ENCODE measurements around the gene HEBP2.

The HEBP2 gene

DNA sequence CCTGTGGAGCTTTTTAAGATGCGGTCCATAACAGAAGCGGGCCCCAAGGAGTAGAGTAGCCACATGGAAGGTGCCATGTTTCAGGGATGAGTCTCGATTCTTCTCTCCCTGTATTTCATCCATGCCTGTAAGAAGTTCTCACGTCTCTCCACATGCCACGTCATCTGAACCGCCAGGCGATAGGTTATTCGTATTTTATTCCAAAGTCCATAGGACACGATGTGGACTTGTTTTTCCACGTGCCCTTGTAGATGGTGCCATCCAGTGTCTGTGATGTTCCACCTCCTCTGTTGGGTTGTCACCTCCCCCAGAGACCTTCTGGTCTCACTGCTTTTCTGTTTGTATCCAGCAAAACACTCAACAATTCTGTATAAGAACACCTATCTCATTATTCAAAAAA is 17.6 kb downstream of the HEBP2 start:
- in situ Hi-C loops (cut with MboI; ENCODE audit: low sequenced_read_pairs), result no loop called here

DNA sequence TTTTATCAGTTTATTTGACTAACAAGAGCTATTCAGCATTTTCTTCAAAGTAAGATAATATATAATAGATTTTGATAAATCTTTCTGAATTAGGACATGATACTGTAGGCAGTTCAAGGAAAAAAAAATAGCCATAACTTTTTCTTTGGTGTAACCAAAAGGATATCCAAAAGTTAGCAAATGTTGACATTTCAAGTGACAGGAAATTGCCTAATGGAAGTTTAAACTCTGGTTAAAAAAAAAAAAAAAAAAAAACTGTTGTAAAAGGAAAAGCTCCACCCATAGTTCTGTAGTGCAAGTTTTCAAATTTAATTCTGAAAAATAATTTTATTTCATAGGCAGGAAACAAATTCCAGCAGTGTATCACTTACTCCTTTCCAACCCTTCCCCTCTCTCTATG is 18.8 kb downstream of the HEBP2 start:
- in situ Hi-C loops (cut with MboI; ENCODE audit: low sequenced_read_pairs), result no loop called here

DNA sequence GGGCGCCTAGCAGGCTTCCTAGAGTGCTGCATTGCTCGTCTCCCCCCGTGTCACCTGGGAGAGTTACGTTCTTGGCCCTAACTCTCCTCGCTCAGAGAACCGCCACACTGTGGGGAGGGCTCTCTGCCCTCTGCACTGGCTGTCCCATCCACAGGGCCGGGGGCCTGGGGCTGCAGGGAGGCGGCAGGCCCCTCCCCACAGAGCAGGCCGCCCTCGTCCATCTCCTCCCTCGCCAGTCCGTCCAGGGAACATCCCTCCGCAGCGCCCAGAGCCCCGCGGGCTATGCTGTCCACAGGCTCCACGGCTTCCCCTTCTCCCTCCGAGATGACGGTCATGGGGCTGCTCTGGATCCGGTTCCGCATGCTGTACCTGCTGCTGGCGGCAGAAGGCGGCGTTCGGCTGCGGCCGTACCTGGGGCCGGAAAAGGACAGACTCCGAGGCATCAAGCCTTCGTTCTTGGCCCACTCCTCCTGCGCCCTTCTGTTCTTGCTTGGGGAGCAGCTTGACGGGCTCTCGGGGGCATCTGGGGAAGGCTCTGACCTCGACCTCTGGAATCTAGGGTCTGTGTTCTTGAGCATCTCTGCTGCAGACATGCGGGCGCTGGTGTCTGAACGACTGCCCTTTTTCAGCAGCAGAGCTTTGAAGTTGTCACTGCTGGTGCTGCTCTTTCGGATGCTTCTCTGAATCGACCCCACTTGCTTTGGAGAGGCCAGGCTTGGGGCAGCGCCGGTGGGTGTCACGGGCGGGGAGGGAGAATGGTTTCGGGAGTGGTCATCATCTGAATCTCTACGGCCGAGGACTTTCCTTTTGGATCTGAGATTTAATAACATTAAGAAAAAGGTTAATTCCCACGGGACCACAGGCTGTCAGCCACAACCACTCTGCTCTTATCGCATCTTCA is 20.2 kb downstream of the HEBP2 start:
- in situ Hi-C loops (cut with MboI; ENCODE audit: low sequenced_read_pairs), result no loop called here

DNA sequence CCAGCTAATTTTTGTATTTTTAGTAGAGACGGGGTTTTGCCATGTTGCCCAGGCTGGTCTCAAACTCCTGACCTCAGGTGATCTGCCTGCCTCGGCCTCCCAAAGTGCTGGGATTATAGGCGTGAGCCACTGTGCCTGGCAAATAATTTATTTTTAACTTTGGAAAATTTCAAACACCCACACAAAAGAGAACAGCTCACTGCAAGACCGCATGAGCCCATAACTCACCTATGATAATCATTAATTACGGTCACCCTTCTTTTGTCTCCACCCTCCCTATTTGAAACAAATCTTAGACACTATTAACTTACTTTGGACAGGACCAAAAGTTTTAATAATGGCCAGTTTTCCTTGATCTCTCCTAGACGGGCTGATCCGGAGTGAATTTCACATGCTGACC is 21.2 kb downstream of the HEBP2 start:
- in situ Hi-C loops (cut with MboI; ENCODE audit: low sequenced_read_pairs), result loop anchor here (25.0 kb wide), 1 partner anchor 337 kb away; the partner anchor contains the start of gene CCDC28A

DNA sequence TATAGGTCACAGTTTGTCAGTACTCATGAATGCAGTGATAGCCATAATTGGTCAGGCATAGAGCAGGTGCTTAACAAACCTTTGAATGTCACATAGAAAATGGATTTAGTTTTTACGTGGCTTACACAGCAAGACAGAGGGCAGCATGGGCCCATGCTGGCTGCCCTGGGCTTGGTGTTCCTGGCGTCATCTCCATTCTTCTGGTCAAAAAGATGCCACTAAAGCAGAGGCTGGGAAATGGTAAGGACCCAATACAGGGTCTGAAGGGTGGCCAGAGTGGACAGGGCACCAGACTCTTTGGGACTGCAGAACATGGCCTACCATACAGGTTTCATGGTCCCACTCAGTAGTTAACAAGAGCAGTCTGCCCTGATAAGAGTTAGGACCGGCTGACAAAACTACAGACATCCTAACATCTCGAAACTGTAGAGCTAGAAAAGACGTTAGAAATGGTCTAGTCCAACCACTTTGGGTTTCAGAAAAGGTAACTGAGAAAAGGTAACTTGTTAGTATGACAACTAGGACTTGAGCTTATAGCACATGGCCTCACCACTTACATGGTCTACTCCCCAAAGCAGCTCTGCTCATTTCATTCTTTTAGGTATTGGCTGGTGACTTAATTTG is 22.6 kb downstream of the HEBP2 start:
- in situ Hi-C loops (cut with MboI; ENCODE audit: low sequenced_read_pairs), result loop anchor here (25.0 kb wide), 1 partner anchor 336 kb away; the partner anchor contains the start of gene CCDC28A

DNA sequence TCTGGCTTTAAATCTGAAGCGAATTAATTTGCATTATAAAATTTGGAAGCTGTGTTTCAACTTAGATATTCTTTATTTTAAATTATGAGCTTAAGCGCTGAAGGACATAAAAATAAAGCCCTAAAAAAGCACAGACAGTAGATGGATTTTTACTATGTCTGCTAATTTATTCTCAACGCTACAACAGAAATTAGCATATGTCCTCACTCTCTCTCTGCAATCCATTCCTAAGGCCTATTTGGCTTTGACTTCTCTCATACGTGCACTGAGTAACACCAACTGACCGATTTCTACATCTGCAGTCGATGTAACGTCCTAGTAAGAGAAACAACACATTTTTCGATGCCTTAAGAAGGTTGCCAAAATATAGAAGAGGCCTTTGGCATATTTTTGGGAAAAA is 23.7 kb downstream of the HEBP2 start:
- in situ Hi-C loops (cut with MboI; ENCODE audit: low sequenced_read_pairs), result loop anchor here (25.0 kb wide), 1 partner anchor 335 kb away; the partner anchor contains the start of gene CCDC28A

DNA sequence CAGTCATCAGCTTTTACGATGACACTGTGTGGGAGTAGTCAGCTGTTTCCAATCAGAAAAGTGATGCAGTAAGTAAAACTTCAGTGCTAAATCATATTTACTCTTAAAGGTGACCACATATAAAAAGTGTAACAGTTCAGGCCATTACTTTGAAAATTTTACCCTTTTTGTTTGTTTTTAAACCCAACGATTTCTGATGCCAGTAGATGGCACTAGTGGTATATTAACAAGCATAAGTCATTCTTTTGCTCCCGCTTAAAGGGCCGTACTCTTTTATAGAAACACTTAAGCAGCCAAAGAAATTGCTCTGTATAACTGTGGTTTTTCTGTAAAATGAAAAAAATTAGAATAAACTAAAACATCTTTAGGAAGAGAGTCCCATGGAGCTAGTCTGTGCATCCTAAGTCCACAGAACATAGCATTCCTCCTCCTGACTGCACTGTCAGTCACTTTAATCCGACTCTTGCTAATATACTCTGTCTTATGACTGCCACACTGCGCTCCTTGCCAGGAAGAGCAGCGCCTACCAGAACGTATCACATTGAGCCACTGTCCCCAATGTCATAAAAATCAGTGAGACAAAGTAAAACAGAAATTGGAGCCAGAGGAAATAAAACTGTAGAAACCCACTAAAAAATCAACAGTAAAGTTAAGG is 25.0 kb downstream of the HEBP2 start:
- in situ Hi-C loops (cut with MboI; ENCODE audit: low sequenced_read_pairs), result loop anchor here (25.0 kb wide), 1 partner anchor 333 kb away; the partner anchor contains the start of gene CCDC28A

DNA sequence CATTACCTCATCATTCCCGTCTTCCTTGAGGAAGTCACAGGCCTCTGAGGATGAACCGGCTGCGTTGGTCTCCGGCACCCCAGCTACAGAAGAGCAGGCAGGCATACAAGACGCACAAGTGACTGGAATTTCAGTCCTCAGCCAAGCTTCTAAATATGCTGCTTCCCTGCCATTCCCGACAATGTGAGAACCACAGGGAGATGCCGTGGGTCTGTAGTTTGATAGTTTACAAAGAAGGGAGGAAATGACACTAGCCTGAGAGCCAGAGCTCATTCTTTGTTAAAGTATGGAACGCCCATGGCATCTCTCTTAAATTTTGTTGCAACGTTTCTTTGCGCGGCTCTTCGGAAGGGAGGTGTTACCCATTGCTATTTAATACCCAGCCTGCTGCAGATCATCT is 25.7 kb downstream of the HEBP2 start:
- in situ Hi-C loops (cut with MboI; ENCODE audit: low sequenced_read_pairs), result loop anchor here (25.0 kb wide), 1 partner anchor 333 kb away; the partner anchor contains the start of gene CCDC28A

DNA sequence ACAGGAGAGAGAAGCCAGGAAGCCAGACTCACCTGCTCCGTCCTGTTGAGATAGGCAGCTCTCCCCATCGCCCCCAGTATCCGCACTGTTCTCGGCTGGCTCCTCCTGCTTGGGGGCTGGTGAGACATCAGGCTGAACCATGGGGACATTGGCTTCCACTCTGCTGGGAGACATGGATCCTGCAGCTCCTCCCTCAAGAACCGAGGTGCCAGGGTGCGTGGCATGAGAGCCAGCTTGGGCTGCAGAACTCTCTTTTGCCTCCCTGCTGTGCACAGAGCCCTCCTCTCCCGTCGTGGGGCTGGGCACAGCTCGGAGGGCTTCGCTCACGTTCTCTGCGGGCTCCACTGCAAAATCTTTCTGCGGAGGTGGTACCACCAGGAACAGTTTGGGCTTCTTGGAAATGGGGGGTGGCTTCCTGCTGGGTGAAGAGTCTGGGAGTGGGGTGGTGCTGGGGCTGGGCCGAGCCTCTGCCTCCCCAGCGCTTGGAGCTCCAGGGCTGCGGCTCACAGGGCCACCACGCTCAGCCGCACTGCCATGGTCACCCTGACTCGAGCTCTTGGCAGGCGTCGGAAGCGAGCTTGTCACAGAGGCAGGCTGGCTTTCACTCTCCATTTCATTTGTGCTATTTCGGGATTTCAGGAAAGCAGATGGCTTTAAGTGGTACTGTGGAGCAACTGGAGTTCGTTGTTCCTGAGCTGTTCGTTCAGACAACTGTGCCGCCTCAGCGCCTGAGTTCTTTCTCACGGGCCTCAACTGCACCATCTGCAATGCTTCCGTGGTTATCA is 26.5 kb downstream of the HEBP2 start:
- in situ Hi-C loops (cut with MboI; ENCODE audit: low sequenced_read_pairs), result loop anchor here (25.0 kb wide), 1 partner anchor 332 kb away; the partner anchor contains the start of gene CCDC28A

DNA sequence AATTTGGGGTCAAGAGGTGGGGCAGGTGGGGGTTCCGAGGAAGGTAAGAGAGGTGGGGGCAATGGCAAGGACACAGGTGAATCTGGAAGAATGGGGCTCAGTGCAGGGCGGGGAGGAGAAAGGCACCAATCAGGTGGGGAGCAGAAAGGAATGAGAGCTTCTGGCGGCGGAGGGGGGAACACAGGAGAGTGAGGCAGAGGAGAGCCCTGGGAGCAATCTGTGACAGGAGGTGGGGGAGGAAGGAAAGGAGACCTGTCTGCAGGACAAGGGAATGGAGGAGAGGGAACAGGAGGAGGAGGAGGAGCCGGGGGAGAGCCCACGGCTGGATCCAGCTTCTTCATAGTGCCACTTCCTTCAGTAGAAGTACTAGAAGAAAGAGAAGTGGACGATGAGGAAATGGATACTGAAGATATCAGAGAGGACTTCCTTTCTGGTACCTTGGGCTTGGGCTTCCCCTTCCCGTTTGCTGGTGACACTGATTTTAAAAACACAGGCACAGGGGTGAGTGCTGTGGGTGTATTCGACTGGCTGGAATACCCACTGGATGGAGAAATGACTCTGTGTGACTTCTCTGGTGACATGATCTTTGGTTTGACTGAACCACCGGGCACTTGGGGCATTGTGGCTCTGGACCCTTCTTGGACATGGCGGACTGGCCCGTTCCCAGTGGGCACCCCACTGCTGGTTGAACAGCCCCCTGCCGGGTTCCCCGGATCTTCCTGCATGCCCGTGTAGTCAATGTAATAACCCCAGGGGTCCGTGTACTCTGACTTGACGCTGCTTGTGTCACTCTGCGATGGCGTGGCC is 27.4 kb downstream of the HEBP2 start:
- in situ Hi-C loops (cut with MboI; ENCODE audit: low sequenced_read_pairs), result loop anchor here (25.0 kb wide), 1 partner anchor 331 kb away; the partner anchor contains the start of gene CCDC28A

DNA sequence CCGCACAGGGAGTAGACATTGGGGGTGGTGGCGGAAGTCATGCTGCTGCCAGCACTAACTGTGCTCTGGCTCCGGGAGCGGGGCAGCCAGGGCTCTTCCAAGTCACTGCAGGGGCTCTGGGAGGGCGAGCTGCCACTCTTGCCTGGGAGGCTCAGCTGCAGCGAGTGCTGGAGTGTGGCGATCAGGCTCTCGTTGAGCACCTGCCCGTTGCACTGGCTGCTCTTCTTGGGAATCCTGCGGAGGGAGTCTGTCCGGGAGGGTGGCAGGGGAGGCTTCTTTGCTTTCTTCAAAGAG is 28.0 kb downstream of the HEBP2 start:
- in situ Hi-C loops (cut with MboI; ENCODE audit: low sequenced_read_pairs), result loop anchor here (25.0 kb wide), 1 partner anchor 330 kb away; the partner anchor contains the start of gene CCDC28A

DNA sequence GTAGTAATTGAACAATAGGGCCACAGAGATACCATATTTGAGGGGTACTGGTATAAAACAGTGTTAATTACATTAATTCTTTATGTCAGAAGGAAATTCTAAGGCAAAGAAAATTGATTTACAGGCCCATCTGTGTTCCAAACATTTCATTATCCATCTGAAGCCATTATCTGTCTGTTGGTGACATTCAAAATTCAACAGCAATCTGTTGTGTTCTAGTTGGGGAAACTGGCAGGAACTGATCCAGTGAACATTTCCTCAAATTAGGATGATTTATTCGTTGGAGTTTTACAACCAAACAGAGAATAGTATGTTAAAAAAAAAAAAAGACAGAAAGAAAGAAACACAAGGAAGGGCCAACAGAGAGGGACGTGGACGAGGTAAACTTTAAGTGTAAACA is 30.1 kb downstream of the HEBP2 start:
- in situ Hi-C loops (cut with MboI; ENCODE audit: low sequenced_read_pairs), result loop anchor here (25.0 kb wide), 1 partner anchor 328 kb away; the partner anchor contains the start of gene CCDC28A

DNA sequence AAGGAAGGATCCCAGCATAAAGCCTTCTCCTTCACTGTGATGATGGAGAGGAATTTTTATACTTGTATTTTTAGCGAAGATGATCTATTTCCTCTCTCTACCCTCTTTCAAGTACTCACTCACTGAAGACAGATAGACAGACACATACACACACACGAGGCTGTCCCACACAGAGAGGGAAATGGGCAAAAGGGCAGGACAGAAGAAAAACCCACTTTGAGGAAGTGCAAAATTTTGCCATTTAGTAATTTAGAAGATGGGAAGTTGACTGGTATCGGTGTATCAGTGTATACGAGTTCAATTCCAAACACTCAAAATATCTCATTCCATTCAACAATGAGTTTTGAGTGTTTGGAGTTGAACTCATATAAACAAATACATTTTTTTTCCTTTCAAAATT is 30.9 kb downstream of the HEBP2 start:
- in situ Hi-C loops (cut with MboI; ENCODE audit: low sequenced_read_pairs), result loop anchor here (25.0 kb wide), 1 partner anchor 327 kb away; the partner anchor contains the start of gene CCDC28A

DNA sequence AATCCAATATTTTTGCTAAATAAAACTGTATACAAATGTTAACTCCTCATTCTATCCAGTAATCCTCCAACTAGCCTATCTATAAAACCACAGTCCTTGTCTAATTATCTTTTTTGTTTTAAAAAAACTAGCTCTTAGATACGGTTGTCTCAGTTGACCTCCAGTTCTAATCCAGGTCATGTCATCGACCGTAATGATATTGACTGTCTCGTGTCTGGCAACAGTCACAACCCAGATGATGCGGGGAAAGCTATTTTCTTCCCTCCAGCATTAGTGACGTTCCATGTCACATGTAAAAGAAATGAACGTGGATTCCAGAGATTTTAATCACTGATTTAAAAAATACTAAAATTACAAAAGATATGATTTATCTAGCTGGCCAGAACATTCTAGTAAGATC is 35.5 kb downstream of the HEBP2 start:
- in situ Hi-C loops (cut with MboI; ENCODE audit: low sequenced_read_pairs), result loop anchor here (25.0 kb wide), 1 partner anchor 323 kb away; the partner anchor contains the start of gene CCDC28A

DNA sequence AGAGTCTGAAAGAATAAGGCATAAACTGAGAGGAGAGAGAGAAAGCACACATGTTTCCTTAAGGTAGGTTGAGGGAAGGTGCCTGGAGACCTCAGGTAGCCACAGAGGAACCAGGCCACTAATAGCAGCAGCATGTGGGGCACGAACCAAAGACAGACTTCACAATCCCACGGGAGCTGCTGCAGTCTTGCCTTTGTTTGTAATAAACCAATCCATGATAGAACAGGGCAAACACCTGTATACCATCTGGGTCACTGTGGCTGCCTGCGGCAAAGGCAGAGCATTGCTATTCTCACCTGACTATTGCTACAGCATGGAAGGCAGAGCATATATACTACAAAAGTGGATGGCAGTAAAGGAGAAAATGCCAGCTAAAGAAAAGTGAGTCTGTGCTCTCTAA is 36.3 kb downstream of the HEBP2 start:
- in situ Hi-C loops (cut with MboI; ENCODE audit: low sequenced_read_pairs), result loop anchor here (25.0 kb wide), 1 partner anchor 322 kb away; the partner anchor contains the start of gene CCDC28A

DNA sequence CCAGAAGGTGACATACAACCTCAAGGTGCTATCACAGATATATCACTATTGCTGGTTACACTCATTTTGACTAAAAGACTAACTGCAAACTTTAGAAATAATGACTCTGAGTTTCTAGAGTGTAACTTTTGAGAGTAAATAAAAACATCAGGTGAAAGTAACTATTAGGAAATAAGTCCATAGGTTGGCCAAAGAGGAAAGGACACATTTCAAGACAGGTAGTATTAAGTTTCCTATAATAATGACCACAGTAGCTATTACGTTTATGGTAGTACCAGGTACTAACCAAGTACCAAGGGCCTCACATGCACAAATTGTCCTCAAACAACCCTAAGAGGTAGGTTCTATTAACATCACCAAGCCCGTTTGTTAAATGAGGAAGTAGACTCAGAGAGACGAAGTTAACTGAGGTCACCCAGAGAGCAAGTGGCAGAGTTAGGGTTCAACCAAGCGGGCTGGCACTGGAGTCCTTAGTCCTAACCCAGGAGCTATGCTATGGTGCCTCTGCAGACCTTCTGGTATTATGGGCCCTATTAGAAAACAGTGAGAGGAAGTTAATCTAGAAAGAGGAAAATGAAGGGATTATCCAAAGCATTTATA is 36.8 kb downstream of the HEBP2 start:
- in situ Hi-C loops (cut with MboI; ENCODE audit: low sequenced_read_pairs), result loop anchor here (25.0 kb wide), 1 partner anchor 321 kb away; the partner anchor contains the start of gene CCDC28A

DNA sequence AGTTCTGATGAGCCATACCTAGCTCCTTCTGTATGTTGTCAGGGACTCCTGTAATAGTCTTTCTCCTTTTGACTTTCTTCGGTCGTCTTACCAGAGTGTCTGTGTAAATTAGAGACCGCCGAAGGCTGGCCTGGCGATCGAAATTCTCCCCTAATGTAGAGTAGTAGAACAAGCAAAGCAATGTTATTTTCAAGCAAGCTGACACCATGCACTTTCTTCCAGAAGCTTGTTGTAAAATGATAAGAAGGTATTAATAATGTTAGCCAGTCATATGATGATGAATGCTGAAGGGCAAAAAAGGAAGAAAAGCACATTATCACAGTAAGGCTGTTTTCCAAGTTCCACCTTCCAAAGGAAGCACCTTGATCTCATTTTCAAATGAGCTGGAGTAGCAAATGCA is 37.9 kb downstream of the HEBP2 start:
- in situ Hi-C loops (cut with MboI; ENCODE audit: low sequenced_read_pairs), result loop anchor here (25.0 kb wide), 1 partner anchor 320 kb away; the partner anchor contains the start of gene CCDC28A

DNA sequence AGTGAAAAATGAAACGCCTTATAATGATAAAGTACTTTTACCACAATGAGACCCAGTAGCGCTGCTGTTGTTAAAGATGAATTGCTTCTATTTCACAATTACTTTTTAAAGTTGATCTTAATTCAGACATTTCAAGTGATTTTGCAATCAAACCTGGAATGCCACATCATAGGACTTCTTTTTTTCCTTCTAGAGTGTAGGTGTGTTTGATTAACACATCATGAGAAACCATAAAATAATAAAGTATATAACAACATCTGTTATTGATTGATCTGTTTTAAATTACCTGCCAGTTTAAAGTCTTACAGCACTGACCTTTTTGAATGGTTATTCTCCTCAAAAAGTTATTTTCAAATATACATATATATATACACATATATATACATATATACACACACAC is 38.6 kb downstream of the HEBP2 start:
- in situ Hi-C loops (cut with MboI; ENCODE audit: low sequenced_read_pairs), result loop anchor here (25.0 kb wide), 1 partner anchor 320 kb away; the partner anchor contains the start of gene CCDC28A

DNA sequence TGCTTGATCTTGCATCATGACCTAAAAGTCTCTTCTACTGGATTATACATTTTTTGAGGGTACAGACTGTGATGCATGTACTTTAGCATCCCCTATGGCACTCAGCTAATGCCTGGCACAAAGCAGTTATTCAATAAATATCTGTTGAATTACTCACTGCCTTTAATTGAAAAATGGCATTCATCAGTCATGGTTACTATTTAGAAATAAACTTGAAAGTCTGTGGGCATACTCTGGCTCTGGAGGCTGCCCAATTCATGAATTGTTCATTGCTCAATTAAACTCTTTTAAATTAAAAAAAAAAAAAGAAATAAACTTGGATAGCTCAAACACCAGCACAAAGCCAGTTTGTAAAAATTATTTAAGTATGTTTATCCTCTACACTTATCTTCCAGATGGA is 40.0 kb downstream of the HEBP2 start:
- in situ Hi-C loops (cut with MboI; ENCODE audit: low sequenced_read_pairs), result loop anchor here (25.0 kb wide), 1 partner anchor 318 kb away; the partner anchor contains the start of gene CCDC28A
